Measurements from ENCODE around the gene CCNC.
A peak's percentile ranks its signal among the peaks of the same experiment; 100 is the strongest.

CCNC gene, protein sequence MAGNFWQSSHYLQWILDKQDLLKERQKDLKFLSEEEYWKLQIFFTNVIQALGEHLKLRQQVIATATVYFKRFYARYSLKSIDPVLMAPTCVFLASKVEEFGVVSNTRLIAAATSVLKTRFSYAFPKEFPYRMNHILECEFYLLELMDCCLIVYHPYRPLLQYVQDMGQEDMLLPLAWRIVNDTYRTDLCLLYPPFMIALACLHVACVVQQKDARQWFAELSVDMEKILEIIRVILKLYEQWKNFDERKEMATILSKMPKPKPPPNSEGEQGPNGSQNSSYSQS

DNA sequence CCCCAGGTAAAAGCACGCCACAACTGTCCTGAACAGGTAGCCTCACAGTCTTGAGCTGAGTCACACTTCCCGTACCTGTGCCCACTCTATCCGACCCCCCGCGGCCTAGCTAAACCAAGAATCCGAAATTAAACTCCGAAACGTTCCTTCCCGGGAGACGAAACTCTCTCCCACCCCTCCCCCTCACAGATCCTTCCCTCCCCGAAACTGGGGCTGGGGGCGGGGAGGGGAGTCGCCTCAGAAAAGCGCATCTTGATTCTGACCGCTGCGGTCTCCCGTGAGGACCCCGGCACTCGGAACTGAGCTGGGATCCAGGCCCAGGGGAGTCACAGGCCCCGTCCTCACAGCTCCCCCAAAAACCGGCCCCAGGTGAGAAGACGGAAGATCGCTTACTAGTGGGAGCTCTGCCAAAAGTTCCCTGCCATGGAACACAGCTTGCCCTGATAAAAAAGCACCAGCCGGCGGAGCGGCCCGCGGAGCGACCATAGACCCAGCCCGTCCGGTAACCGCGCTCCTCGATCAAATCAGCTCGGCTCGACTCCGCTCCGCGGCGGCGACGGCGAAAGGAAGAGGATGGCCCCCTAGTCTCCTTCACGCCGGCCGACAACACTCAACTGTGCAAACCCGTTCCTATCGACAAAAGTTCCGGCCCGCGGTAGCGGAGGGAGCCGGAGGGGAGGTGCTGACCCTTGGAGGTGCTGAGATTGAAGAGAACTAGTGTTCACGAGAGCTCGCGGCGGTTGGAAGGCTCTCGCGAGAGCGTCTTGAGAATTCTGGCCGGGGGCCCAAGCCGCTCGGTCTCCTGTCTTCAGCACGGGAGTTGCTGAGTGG is at the start of gene CCNC:
CCNC (minus strand) TSS at position 558 of the 831 bp plus-strand sequence; CDS start at position 425, 133 bp downstream.
- DNase-seq = peak; percentile 97

DNA sequence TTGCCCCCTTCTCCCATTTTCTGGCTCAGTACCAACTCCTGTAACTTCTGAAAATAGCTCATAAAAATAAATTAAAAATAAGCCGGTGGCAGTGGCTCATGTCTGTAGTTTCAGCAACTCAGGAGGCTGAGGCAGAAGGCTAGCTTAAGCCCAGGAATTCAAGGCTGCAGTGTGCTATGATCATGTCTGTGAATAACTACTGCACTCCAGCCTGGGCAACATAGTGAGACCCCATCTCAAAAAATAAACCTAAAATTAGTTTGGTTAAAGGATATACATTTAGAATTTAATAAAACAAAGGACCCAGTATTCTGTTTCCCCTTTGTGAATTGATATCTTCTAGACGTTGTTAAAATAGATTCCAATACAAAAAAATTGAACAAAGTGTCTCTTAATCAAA is 48.7 kb upstream of the CCNC start:
- no peak for DNase-seq

DNA sequence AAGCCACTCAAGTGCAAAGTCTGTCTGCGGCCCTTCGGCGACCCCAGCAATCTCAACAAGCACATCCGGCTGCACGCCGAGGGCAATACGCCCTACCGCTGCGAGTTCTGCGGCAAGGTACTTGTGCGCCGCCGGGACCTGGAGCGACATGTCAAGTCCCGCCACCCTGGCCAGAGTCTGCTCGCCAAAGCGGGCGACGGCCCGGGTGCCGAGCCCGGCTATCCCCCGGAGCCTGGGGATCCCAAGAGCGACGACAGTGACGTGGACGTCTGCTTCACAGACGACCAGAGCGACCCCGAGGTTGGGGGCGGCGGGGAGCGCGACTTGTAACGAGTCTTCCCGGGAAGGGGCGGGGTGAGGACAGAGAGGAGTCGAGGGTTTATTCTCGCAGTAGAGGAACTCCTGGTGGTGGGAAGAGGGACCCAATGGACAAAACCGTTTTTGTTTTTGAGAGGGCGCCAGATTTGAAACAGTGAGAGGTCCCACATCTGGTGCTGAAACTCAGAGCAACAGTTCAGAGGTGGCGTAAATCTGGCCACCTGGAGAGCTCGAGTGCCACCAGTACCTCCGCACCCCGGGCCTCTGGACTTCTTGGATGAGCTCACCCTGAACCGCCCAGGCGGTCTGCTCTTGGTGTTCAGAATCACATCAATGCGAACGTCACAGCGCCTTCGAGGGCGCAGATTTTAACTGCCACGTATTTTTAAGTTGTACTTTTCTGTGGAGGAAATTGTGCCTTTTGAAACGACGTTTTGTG is 46.1 kb upstream of the CCNC start:
- DNase-seq = peak; percentile 78

DNA sequence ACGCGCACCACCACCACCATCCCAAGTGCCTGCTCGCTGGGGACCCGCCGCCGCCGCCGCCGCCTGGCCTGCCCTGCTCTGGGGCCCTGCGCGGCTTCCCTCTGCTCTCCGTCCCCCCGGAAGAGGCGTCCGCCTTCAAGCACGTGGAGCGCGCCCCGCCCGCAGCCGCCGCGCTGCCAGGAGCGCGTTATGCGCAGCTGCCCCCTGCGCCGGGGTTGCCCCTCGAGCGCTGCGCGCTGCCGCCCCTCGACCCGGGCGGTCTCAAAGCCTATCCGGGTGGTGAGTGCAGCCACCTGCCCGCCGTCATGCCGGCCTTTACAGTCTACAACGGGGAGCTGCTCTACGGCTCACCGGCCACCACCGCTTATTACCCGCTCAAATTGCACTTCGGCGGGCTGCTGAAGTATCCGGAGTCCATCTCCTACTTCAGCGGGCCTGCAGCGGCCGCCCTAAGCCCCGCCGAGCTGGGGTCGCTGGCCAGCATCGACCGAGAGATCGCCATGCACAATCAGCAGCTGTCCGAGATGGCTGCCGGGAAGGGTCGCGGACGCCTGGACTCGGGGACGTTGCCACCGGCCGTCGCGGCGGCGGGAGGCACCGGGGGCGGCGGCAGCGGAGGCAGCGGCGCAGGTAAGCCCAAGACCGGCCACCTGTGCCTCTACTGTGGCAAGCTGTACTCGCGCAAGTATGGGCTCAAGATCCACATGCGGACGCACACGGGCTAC is 45.4 kb upstream of the CCNC start:
- peak; percentile 82 for DNase-seq

DNA sequence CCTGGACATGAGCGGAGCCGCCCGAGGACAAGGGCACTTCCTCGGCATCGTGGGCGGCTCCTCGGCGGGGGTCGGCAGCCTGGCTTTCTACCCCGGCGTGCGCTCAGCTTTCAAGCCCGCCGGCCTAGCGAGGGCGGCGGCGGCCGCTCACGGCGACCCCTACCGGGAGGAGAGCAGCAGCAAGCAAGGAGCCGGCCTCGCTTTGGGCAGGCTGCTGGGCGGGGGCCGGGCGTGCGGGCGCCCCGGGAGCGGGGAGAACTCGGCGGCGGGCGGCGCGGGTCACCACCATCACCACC is 44.9 kb upstream of the CCNC start:
- DNase-seq = peak; percentile 82

DNA sequence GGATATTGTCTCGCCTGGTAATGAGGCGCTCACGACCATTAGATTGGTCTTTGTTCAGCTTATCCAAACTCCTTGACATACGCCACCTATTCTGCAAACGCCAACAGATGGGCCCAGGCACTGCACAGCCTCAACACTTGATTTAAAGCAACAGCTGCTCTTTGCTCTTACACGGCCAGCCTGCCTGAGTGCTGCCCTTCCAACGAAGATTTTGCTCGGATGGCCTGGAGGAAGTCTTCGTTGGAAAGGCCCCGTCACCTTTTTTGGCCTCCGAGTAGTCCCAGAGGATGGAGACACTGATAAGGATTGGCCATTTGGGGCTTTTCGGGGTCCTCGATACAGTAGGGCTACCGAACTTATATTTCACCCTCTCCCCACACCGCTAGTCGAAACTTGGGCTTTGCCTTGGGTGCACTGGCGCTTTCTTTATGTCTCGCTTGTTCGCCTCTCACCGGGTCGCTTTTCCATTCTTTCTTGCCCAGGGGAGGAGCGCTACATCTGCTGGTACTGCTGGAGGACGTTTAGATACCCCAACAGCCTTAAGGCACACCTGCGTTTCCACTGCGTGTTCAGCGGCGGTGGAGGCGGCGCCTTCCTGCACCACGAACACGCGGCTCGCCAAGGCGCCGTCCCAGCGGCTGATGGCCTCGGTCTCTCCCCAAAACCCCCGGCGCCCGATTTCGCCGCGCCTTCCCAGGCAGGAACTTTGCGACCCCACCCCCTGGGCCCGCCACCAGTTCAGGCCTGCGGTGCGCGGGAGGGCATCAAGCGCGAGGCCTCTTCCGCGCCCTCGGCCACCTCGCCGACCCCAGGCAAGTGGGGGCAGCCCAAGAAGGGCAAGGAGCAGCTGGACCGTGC is 44.3 kb upstream of the CCNC start:
- DNase-seq = peak; percentile 22

DNA sequence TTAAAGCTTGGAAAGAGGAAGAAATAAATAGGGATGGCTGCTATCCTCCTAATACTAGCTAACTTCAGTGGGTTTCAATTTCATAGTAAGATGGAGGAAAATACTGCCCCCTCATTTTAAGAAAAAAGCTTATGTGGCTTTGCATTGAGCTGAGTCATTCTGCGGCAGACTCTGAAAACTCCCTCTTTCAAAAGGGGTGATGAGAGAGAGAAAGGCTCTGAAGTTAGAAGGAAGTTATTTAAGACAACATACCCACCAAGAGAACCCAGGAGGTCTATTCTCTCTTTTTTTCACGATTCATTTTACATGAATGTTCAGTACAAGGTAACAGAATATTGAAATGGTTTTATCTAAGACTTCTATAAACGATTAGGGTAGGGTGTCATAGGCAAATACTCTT is 42.7 kb upstream of the CCNC start:
- DNase-seq = no peak

DNA sequence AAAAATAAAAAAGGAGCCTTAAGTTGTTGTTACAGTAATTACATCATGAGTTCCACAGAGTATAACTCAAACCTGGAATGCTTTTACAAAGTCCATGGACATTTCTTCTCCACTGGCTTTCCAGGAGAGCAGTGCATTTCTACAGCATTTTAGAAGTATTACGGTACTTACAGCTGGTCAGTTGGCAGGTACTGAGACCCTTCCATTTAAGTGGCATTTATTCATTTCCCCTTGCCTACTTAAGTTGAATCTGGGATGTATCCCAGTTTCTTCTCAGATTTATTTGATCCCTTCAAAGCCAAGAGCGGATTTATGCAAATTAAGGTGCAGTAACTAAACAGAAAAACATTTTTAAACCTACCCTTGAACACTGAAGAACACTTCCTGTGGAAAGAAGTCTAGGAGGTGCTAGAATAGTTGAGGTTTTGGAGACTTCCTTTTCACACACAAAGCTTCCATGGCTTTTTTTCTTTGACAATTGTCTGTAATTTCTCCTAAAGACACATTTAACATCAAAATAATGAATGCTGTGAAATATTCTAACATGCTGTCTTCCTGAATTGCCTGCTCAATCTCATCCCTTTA is 41.5 kb upstream of the CCNC start:
- no peak for DNase-seq

DNA sequence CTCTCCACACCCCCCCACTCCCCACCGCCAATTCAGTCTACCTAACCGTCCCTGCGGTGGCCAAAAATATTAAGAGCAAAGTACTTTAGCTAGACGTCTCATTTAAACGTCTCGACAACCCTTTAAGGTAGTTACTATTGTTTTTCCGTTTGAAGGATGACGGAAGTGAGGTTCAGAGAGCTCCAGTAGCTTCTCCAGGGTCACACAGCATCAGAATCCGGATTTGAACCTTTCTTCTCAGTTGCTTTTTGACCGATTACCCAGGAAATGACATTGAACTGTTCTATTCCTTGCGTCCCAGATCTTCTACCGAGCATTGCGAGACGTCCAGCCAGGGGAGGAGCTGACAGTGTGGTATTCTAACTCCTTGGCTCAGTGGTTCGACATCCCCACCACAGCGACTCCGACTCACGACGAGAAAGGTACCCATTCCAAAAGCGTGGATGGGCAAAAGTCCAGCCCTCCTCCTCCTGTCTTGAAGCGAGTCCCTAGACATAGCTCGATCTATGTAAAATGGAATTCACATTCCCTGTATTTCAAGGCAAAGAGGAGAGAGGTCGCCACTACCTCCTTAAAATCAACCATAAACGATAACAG is 40.5 kb upstream of the CCNC start:
- DNase-seq = no peak

DNA sequence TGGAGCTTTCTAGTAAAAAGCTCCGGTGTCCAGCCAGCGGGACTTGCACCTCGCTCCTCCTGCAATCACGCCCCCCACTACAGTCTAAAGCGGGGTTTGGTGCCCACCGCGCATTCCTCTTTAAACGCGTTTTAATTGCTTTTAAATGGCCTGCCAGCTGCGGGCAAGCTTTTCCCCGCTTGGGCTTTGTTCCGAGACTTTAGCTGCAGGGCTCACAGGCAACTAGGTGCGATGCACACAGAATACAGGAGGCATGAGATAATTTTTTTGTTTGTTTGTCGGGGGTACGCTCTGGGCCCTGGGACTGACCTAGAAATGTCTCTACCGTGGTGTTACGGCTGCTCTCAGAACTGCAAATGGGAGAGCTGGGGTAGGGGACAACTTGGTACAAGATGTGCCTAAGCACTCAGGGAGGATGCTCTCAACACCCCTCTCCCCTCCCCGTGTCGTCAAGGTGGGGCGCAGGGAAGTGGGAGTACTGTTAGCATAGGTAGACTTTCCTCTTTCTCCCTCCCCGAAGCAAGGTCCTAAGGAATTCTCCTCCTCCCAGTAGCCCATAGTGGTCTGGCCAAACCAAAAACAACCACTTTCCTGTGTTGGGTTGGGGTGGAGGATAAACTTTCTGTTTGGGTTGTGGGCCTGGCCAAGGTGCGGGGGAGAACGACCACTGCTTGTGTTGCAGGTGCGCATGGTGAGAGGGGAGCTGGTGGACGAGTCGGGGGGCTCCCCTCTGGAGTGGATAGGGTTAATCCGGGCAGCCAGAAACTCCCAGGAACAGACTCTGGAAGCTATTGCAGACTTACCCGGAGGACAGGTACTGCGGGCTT is 39.8 kb upstream of the CCNC start:
- DNase-seq = no peak

DNA sequence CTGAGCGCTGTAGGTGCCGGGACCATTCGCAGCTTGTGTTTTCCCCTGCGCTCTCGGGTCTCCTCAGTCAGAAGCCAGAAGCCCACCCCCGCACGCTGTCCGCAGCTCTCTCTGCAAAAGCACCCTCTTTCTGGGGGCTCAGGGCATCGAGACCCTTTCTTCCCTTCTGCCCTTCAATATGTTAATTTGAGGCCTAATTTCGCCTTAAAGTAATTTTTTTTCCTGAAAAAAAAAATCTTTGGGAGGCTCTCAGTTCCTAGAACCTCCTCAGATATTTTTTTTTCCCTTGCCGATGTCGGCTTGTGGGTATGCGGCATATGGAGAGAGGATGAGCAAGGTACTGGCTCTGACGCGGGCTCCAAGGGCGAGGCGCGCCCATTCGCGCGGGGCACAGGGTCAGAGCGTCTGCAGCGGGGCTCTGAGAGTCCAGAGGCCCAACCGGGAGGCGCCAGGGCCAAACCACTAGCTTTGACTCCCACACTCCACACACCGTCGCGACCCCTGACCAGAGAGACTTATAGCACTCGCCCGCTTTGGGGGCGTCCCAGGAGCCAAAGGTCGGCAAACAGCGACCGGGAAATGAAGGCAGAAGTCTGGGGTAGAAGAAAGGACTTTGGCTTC is 39.1 kb upstream of the CCNC start:
- no peak for DNase-seq

DNA sequence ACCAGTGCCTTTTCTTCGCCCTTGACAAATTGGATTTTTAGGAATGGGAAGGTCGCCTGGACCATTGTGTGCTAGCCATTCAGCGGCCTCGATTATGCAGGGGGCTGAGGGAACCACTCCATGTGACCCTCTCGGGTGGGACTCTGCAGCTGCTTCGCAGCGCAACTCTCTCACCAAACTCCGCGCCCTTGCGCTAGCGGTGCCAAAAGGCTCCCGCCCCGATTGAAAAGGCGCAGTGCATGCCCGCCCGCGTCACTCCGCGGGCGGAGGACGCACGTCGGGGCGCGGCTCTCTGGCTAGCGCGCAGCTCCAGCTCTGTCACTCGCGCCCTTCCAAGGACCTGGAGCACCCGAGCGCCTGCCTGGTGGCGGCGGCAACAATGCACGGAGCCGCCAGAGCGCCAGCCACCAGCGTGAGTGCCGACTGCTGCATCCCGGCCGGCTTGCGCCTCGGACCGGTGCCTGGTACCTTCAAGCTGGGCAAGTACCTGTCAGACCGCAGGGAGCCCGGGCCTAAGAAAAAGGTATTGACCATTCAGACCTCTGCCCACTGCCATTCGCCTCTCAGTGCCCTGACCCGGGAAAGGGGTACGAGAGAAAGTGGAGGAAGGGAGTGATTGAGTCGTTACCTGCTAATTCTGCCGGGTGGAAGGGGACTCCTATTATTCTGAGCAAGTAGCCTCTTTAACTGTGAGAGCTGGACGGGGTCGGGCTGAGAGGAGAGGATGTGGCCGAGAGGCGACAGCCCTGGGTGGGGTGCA is 38.4 kb upstream of the CCNC start, which contains the start of gene PRDM13:
PRDM13 (plus strand) TSS at position 178 of the 760 bp plus-strand sequence; CDS start at position 380, 202 bp downstream.
- DNase-seq = peak; percentile 11

DNA sequence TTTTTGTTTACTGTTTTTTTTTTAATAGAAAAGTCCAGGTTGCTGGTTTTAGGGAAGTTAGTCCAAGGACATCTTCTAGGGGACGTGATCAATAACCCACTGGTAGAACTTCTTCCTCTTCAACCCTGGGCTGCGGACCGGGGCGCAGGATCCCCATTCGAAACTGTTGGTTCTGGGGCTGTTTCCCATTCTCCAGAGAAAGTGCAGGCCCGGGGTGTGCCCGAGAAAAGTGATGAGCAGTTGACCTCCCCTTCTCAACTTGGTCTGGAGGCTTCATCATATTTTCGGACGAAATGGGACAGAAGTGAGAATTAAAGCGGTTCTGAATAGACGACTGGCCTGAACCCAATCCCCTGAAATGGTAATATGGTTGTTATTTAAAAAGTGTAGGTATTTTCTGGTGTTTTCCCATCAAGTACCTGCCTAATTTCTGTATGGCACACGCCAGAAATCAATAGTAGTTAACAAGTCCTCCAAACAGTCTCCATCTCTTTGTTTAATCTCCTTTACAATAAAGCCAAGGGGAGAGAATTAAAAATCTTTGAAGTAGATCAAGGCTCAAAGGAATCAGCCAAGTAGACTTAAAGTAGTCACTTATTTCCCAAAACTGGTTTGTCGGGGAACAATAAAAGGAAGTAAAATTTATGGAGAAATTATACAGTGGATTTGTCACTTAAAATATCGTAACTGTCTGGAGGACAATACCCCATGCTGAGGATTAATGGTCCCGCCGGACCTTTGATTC is 37.6 kb upstream of the CCNC start:
- DNase-seq = no peak

DNA sequence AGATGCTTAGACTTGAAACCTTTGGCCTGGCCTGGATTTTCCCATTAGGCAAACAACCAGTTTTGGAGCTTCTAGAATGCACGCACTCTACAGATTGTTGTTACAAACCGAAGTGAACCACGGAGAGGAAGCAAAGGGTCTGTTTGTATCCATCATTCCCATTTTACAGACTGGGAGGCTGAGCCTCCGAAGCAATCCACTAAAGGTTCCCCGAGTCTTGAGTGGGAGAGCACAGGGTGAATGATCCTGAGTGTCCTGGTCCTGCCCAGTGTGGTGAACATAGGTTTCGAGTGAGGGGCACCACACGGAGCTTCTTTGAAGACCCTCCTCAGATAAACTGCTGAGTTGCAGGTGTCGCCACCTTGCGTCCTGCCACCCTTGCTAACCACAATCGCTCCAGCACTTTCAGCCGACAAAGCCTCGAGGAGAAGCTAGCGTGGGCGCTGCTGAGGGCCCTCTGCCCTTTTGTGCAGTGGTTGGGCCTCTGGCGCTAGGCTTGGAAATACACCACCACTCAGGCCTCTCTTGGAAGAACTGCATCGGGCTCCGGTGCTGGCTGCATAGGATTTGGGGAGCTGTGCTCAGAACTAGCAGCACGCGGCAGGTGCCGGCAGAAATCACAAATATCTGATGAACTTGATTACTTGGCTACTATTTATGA is 36.7 kb upstream of the CCNC start:
- DNase-seq = peak; percentile 8

DNA sequence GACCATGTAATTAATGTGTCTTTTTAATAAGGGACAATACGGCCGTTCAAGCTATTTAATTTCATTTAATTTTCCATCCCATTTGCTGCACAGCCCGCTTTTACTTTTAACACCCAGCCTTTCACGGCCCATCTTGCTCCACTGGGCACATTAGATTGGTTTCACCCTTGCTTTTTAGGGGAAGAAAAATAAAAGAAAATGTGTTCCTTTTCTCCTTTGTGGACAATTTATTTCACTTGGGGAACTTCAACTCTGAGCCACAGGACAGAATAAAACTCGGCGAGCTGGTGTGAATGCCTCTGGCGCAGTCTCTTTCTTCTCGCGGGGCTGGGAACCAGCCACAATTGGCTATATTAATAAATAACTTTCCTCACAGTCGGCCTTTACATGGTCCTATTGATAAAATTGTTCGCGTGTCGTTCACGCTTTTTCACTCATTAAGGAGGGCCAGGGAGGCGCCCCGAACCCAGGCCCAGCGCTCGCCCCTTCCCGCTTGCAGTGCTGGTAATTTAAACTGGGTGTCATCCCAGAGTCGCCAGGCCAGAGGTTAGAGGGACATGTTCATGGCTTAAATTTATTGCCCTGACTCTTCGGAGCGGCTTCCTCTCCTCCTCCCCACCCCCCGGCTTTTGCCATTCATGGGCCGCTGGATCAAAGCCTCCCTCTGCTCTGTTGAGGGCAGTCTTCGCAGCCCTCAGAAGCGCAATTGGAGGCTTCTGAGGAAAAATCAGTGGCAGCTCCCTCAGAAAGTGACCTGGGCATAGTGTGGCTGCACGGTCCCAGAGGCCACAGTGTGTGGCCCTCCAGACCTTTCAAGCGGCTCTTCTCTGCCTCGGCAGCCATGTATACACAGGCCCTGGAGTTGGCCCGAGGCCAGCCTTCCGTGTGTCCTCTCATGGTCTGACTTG is 36.0 kb upstream of the CCNC start:
- peak; percentile 37 for DNase-seq

DNA sequence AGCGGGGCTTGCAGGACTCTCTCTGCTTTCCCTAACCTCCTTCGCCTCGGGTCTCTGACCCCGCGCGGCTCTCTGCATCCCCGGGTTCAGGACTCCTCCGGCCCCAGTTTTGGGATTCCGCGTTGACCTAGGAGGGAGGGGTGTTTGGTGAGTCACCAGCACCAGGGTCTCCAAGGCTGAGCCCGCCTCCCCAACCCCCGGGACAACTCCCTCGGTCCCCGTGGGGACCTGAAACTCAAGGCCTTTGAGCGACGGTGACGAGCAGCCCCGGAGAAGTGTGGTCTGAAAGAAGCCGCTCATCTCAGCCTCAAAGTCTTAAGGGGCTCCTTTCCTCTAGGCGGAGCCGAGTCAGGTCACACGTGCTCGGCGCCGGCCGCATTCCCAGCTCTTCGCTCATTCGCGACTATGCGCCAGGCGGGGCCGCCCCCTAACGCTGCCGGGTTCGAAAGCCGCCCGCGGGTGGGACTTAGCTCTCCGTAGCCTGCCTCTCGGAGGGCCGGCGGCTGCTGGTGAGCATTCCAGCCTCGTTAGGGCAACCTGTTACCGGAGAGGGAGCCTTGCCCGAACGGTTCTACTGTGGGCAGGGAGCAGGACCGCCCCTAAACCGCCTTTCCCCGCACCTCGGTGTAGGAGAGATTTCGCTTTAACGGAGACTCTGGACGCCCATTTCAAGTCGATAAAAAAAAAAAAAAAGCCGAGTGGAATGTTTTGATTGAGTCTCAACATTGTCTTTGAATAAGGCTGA is 35.1 kb upstream of the CCNC start:
- DNase-seq = peak; percentile 73
